HG02884 (cell line): ENCODE data around the gene FERMT3.
A peak's percentile ranks its signal among the peaks of the same experiment; 100 is the strongest.

Experiments used
- ATAC-seq: cut with Tn5 transposase; IDR thresholded peaks from one replicate; pipeline ENCODE4 v1.9.1; 2021; ENCODE audit warnings: mild to moderate bottlenecking, moderate library complexity; ENCODE audit not compliant: unreplicated experiment

Gene FERMT3

DNA sequence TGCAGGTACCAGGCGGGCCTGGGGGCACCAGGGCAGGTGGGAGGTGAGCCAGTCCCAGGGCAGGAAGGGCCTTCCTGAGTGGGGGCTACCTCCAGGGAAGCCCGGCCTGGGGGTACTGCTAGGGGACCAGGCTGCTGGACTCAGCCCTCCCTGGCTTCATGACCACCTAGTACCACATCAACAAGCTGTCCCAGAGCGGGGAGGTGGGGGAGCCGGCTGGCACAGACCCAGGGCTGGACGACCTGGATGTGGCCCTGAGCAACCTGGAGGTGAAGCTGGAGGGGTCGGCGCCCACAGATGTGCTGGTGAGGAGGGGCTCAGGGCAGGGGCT is 12.8 kb downstream of the FERMT3 start:
- no peak for ATAC-seq

DNA sequence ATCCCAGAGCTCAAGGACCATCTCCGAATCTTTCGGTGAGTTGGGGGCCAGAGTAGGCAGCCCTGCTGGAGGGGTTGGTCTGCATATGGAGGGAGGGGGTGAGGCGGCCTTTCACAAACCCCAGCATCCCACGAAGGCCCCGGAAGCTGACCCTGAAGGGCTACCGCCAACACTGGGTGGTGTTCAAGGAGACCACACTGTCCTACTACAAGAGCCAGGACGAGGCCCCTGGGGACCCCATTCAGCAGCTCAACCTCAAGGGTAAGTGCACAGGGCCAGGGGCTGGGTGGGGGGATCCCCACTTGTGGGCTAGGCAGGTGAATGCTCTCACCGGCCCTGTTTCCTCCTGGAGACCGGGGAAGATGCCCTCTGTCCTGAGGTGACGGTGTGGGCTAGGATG is 13.2 kb downstream of the FERMT3 start:
- no peak for ATAC-seq

DNA sequence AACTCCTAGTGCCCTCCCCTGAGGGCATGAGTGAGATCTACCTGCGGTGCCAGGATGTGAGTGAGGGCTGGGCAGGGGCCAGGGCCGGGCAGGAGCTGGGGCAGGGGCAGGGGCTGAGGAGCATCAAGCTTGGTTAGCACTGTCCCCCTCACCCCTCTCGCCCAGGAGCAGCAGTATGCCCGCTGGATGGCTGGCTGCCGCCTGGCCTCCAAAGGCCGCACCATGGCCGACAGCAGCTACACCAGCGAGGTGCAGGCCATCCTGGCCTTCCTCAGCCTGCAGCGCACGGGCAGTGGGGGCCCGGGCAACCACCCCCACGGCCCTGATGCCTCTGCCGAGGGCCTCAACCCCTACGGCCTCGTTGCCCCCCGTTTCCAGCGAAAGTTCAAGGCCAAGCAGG is 13.8 kb downstream of the FERMT3 start:
- ATAC-seq: no peak

DNA sequence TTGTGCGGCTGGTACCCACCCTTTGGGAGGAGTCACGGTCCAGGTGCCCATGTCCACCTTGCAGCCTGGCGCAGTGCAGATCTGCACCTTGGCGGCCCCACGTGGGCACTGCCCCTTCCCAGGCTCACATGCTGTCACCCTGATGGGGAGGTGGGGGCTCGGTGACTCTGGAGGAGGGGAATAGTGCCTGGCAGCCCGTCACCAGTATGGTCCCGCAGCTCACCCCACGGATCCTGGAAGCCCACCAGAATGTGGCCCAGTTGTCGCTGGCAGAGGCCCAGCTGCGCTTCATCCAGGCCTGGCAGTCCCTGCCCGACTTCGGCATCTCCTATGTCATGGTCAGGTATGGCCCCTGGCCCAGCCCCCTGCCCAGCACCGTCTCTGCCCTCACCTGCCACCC is 14.3 kb downstream of the FERMT3 start:
- ATAC-seq: no peak

- no peak for ATAC-seq
Measured at GRCh38 chr11:64222651-64223000, 16.1 kb downstream of the FERMT3 start.

DNA sequence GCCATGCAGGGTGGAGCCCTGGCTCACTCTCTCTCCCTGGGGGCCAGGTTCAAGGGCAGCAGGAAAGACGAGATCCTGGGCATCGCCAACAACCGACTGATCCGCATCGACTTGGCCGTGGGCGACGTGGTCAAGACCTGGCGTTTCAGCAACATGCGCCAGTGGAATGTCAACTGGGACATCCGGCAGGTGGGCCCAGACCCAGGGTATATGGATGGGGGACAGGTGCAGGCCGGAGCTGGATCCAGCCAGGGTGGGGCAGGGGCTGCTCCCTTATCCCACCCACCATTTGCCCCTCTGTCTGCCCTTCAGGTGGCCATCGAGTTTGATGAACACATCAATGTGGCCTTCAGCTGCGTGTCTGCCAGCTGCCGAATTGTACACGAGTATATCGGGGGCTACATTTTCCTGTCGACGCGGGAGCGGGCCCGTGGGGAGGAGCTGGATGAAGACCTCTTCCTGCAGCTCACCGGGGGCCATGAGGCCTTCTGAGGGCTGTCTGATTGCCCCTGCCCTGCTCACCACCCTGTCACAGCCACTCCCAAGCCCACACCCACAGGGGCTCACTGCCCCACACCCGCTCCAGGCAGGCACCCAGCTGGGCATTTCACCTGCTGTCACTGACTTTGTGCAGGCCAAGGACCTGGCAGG is 16.6 kb downstream of the FERMT3 start:
- ATAC-seq: no peak

GRCh38 chr11:64224151-64224890 is 17.8 kb downstream of the FERMT3 start:
- ATAC-seq: no peak

- ATAC-seq: no peak
Measured at GRCh38 chr11:64224891-64225607, 18.5 kb downstream of the FERMT3 start.

GRCh38 chr11:64225608-64226506 is 19.3 kb downstream of the FERMT3 start, which contains the start of the genes NUDT22 and TRPT1:
NUDT22 (plus strand) TSS chr11:64226274; CDS start chr11:64226653, 379 bp downstream.
TRPT1 (minus strand) TSS chr11:64226186; CDS start chr11:64225860, 326 bp downstream.
- ATAC-seq: no peak

- no peak for ATAC-seq
Measured at GRCh38 chr11:64226507-64227051, 20.1 kb downstream of the FERMT3 start.

DNA sequence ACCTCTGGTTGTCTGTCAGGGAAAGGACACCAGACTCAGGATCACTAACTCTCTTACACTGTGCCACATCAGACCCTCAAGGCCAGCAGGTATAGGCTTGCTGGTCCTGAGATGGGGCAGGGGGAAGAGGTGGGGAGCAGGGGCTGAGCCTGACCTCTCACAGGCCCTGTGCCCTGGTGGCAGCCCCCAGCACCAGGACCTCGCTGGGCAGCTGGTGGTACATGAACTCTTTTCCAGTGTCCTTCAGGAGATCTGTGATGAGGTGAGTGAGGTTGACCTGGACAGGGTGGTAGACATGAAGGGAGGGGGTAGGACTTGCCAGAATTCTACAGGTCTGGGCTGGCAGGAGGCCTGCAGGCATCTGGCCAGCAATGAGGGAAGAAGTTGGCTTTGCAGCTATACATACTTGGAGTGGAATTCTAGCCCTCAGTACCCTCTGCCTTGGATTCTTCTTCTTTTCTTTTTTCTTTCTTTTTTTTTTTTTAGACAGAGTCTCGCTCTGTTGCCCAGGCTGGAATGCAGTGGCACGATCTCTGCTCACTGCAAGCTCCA is 21.0 kb downstream of the FERMT3 start:
- no peak for ATAC-seq

GRCh38 chr11:64229090-64229743 is 22.7 kb downstream of the FERMT3 start:
- ATAC-seq: no peak

DNA sequence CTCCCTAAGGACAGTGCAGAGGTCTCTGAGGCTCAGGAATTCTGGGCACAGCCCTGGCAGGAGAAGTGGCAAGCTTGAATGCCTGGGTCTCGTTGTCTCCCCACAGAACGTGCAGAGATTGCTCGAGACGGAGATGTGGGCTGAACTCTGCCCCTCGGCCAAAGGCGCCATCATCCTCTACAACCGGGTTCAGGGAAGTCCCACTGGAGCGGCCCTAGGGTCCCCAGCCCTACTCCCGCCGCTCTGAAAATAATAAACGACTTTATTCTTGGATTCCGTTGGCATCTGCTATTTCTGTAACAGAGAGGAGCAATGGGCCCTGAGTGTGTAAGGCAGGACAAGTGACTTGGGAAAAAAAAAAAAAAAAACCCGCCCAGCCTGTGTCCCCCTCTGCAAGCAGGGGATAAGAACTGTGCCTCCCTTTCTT is 23.2 kb downstream of the FERMT3 start:
- no peak for ATAC-seq

GRCh38 chr11:64230171-64230984 is 23.9 kb downstream of the FERMT3 start, which contains the start of gene DNAJC4:
DNAJC4 (plus strand) TSS chr11:64230548; CDS start chr11:64230855, 307 bp downstream.
- peak; percentile 38 for ATAC-seq

DNA sequence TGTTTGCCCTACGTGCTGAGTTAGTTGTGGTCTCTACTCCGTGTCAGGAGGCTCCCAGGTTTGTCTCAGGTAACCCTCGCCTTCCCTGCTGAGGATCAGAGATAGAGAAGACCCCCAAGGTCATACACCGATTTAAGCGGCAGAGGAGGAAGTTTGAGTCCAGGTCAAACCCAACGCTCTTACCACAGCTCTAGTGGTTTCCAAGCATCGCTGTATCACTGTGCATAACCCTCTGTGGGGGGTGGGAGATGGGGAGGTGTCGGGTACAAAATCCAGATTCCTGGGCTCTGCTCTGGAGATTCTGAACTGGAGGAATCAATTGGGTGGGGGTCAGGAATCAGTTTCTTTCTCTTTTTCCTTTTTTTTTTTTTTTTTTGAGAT is 24.5 kb downstream of the FERMT3 start:
- no peak for ATAC-seq

DNA sequence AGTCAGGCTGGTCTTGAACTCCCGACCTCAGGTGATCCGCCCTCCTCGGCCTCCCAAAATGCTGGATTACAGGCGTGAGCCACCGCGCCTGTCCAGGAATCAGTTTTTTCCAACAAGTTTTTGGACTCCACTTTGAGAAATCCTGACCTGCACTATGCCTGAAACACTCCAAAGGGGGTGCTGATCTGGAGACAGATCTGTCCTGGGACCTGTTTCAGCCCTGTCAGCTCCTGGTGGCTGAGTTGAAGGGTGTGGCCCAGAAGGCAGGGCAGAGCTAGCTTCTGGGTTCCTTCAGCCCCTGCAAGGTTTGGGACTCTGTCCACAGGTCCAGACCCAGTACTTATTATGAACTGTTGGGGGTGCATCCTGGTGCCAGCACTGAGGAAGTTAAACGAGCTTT is 25.0 kb downstream of the FERMT3 start:
- ATAC-seq: no peak

- no peak for ATAC-seq
Measured at GRCh38 chr11:64232182-64232966, 25.9 kb downstream of the FERMT3 start.

GRCh38 chr11:64232967-64233315 is 26.4 kb downstream of the FERMT3 start:
- ATAC-seq: no peak
